Natural killer cell (primary cell): ENCODE measurements around the gene GALNT16. TPM values are rescaled to one million over a fixed set of nuclear protein-coding genes. Genes with fewer than 3 reads are reported as not detected.

Experiments
- ATAC-seq, 3 donors: fragments of 150-1000 bp in 2 of 3; fragments of 200-7000 bp in 1 of 3; cut with Tn5 transposase; 1 replicate in 1 of 3; 2 replicates in 2 of 3; pipeline ENCODE4 v1.10.0; 2021; ENCODE audit warnings: mild to moderate bottlenecking in 2 of 3, moderate library complexity in 2 of 3
- DNase-seq, 2 donors: peaks; one replicate each; pipeline versions ENCODE4 v3.0.0 to v3.0.0-alpha.2; 2013 to 2021; ENCODE audit warnings: mixed read lengths in 1 of 2
- H3K27ac ChIP-seq: one replicate; pipeline ENCODE4 v1.5.1; 2013; ENCODE audit warnings: mild to moderate bottlenecking, low read length
- H3K27me3 ChIP-seq: one replicate; pipeline ENCODE4 v1.6.1; 2013; ENCODE audit warnings: low read length; ENCODE audit not compliant: control insufficient read depth, insufficient read depth
- H3K36me3 ChIP-seq: one replicate; pipeline ENCODE4 v1.6.1; 2013; ENCODE audit warnings: low read length; ENCODE audit not compliant: control insufficient read depth, insufficient read depth
- H3K4me1 ChIP-seq: one replicate; pipeline ENCODE4 v1.6.1; 2013; ENCODE audit warnings: low read length; ENCODE audit not compliant: control insufficient read depth, insufficient read depth
- H3K4me3 ChIP-seq: one replicate; pipeline ENCODE4 v1.5.1; 2013; ENCODE audit warnings: low read length
- H3K9me3 ChIP-seq: one replicate; pipeline ENCODE4 v1.6.1; 2013; ENCODE audit warnings: low read length; ENCODE audit not compliant: control insufficient read depth, insufficient read depth
- H3K27ac Mint-ChIP-seq, 2 donors: one replicate each; pipeline ENCODE4 v1.8.0; 2022; ENCODE audit warnings: mild to moderate bottlenecking in 2 of 2, mixed read lengths in 2 of 2, moderate library complexity in 1 of 2
- H3K27me3 Mint-ChIP-seq, 2 donors: one replicate each; pipeline ENCODE4 v1.8.0; 2022; ENCODE audit warnings: low read depth in 2 of 2, mixed read lengths in 2 of 2
- H3K36me3 Mint-ChIP-seq: one replicate; pipeline ENCODE4 v1.8.0; 2022; ENCODE audit warnings: mixed read lengths
- H3K4me1 Mint-ChIP-seq, 2 donors: one replicate each; pipeline ENCODE4 v1.8.0; 2022; ENCODE audit warnings: mixed read lengths in 2 of 2
- H3K4me3 Mint-ChIP-seq: one replicate; pipeline ENCODE4 v1.8.0; 2022; ENCODE audit warnings: mild to moderate bottlenecking, moderate library complexity, mixed read lengths
- H3K9me3 Mint-ChIP-seq, 2 donors: one replicate each; pipeline ENCODE4 v1.8.0; 2022; ENCODE audit warnings: mixed read lengths in 2 of 2
- CTCF ChIP-seq: fragments of 200-600 bp; IDR thresholded peaks from one replicate; pipeline ENCODE4 v1.8.0; 2022; ENCODE audit warnings: antibody characterized with exemption
- WGBS: methylation state at CpG from one replicate; pipeline ENCODE4 v1.1.7; 2013; ENCODE audit warnings: missing lambda C conversion rate; ENCODE audit not compliant: insufficient coverage; 5-methylcytosine and 5-hydroxymethylcytosine counted together
- intact Hi-C: fragments of 100-400 bp; cut with micrococcal nuclease; formaldehyde crosslinking; loops from one replicate; pipeline ENCODE4 v1.14.2; 2022
- total RNA-seq, 4 donors: library from RNA; stranded (reverse); fragments of 120-200 nt in 1 of 4; gene quantifications; one replicate each; pipeline versions ENCODE4 v1.2.3 to v1.2.4, GENCODE V29; 2013 to 2022

GALNT16 gene
- total RNA-seq, 3 donors from 2014 or later (not counting 1 experiment from before 2014, with no cell fraction given), result not detected

DNA sequence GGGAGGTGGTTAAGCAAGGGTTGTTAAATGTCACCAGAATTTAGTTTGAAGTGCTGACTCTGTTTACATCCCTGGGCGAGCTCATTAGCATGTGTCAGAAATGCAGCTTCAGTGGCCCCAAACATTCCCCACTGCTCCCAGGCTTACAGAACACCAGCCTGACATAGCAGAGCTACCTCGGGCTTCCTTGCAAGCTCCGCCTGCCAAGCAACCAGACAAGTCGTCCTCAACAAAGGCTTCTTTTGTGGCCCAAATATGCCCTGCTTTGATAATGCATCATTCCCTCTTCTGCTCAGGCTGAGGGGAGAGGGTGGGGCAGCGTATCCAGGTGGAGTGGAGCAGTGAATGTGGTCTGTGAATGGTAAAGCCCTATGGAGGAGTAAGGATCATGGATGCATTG, 110.1 kb downstream of the GALNT16 start:
- H3K9me3 ChIP-seq, result no peaks in the 10 kb centered on the region
- Mint-ChIP-seq H3K27ac (no peak overlapping the region), H3K27me3 (peaks cover 0 to 4% of the 10 kb centered on the region in 2 donors), H3K9me3 (no peaks in the 10 kb centered on the region), H3K36me3 (peaks cover under 1% of the 10 kb centered on the region), H3K4me3 (no peak overlapping the region), H3K4me1 (peaks cover 0 to 4% of the 10 kb centered on the region in 2 donors)
- DNase-seq (no peak), ATAC-seq (no peak)
- peaks cover 3% of the 10 kb centered on the region for H3K36me3 ChIP-seq
- no peaks in the 10 kb centered on the region for H3K27me3 ChIP-seq
- intact Hi-C loops, result no loop called here
- H3K4me1 ChIP-seq, result no peaks in the 10 kb centered on the region
- no peak overlapping the region for H3K27ac ChIP-seq
- no peak for TF ChIP-seq CTCF
- no peak overlapping the region for H3K4me3 ChIP-seq
- 80% methylated on average over 5 of the region's 5 CpGs for WGBS

GRCh38 chr14:69372146-69372545, 112.2 kb downstream of the GALNT16 start:
- no peak for TF ChIP-seq CTCF
- Mint-ChIP-seq H3K9me3 (no peaks in the 10 kb centered on the region), H3K36me3 (peaks cover 16% of the 10 kb centered on the region), H3K4me1 (peaks cover 0 to 4% of the 10 kb centered on the region in 2 donors), H3K27me3 (no peaks in the 10 kb centered on the region), H3K27ac (no peak overlapping the region), H3K4me3 (no peak overlapping the region)
- no peaks in the 10 kb centered on the region for H3K4me1 ChIP-seq
- H3K36me3 ChIP-seq, result peaks cover 19% of the 10 kb centered on the region
- no peak overlapping the region for H3K4me3 ChIP-seq
- DNase-seq (no peak), ATAC-seq (no peak)
- H3K27ac ChIP-seq, result no peak overlapping the region
- 100% methylated on average over 3 of the region's 3 CpGs for WGBS
- intact Hi-C loops, result no loop called here
- H3K9me3 ChIP-seq, result no peaks in the 10 kb centered on the region
- no peaks in the 10 kb centered on the region for H3K27me3 ChIP-seq

DNA sequence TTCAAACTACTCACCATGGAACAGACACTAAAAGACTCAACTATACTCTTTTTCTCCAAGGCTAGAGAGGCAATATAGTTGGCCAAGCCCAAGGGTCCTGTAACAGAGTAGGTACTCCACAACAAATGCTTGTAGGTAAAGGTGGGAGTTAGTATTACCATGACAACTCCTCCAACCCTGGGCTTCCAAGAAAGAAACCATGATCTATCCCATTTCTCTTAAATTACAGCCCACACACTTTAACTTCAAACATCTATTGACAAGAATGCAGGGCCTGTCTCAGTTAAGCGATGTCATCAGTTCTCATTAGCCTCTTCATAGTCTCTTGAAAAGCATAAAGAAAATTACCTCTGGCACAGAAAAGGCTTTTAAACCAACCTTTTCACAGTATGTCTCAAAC, 113.1 kb downstream of the GALNT16 start:
- H3K36me3 Mint-ChIP-seq, result peaks cover 16% of the 10 kb centered on the region
- no peaks in the 10 kb centered on the region for H3K4me1 ChIP-seq
- WGBS, result 93% methylated on average over 1 of the region's 1 CpG
- peaks cover 0 to 4% of the 10 kb centered on the region in 2 donors for H3K4me1 Mint-ChIP-seq
- no peak overlapping the region for H3K27ac Mint-ChIP-seq
- ATAC-seq, result no peak
- intact Hi-C loops, result no loop called here
- no peak for TF ChIP-seq CTCF
- no peaks in the 10 kb centered on the region for H3K27me3 Mint-ChIP-seq
- no peak overlapping the region for H3K4me3 ChIP-seq
- no peak overlapping the region for H3K4me3 Mint-ChIP-seq
- H3K27me3 ChIP-seq, result no peaks in the 10 kb centered on the region
- H3K9me3 Mint-ChIP-seq, result no peaks in the 10 kb centered on the region
- no peak for DNase-seq
- H3K27ac ChIP-seq, result no peak overlapping the region
- H3K9me3 ChIP-seq, result no peaks in the 10 kb centered on the region
- peaks cover 21% of the 10 kb centered on the region for H3K36me3 ChIP-seq

DNA sequence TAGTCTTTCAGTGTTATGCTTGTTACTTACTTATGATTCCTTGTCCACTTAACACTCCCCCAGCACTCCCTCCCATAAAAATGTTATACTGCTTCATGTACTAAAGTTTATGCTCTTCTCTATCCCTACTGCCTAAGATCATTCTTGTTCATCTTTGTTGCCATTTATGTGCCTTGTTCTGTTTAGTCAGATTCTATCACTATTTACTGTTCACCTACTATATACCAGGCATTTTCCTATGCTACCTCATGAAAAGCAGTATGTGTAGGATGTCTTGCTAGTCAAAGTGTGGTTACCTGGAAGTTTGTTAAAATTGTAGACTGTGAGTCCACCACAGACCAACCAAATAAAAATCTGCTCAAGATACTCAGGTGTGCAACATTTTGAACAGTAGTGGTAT, 114.3 kb downstream of the GALNT16 start:
- no peak for ATAC-seq
- DNase-seq, result no peak
- Histone ChIP-seq H3K27me3 (no peaks in the 10 kb centered on the region), H3K27ac (no peak overlapping the region), H3K4me1 (no peaks in the 10 kb centered on the region), H3K36me3 (peaks cover 24% of the 10 kb centered on the region), H3K9me3 (no peaks in the 10 kb centered on the region), H3K4me3 (no peak overlapping the region)
- TF ChIP-seq CTCF, result no peak
- Mint-ChIP-seq H3K27ac (no peak overlapping the region), H3K36me3 (peaks cover 16% of the 10 kb centered on the region), H3K4me3 (no peak overlapping the region), H3K27me3 (no peaks in the 10 kb centered on the region), H3K9me3 (no peaks in the 10 kb centered on the region), H3K4me1 (peaks cover 0 to 4% of the 10 kb centered on the region in 2 donors)
- intact Hi-C loops, result no loop called here
